NCI-H2107 treated with DMSO at 0.1 percent for 48 hours (cell line): Measurements from ENCODE around the gene SF3B4.
"Not testable (repeated sequence)": the region's sequence is repeated elsewhere in the genome, so short reads cannot be mapped to it uniquely, and the experiment has no call there.

Source experiments
- DNase-seq: peaks from one replicate; lab custom pipeline; 2025; ENCODE audit not compliant: unreplicated experiment; lab: John Stamatoyannopoulos, UW

SF3B4 gene, protein sequence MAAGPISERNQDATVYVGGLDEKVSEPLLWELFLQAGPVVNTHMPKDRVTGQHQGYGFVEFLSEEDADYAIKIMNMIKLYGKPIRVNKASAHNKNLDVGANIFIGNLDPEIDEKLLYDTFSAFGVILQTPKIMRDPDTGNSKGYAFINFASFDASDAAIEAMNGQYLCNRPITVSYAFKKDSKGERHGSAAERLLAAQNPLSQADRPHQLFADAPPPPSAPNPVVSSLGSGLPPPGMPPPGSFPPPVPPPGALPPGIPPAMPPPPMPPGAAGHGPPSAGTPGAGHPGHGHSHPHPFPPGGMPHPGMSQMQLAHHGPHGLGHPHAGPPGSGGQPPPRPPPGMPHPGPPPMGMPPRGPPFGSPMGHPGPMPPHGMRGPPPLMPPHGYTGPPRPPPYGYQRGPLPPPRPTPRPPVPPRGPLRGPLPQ

DNA sequence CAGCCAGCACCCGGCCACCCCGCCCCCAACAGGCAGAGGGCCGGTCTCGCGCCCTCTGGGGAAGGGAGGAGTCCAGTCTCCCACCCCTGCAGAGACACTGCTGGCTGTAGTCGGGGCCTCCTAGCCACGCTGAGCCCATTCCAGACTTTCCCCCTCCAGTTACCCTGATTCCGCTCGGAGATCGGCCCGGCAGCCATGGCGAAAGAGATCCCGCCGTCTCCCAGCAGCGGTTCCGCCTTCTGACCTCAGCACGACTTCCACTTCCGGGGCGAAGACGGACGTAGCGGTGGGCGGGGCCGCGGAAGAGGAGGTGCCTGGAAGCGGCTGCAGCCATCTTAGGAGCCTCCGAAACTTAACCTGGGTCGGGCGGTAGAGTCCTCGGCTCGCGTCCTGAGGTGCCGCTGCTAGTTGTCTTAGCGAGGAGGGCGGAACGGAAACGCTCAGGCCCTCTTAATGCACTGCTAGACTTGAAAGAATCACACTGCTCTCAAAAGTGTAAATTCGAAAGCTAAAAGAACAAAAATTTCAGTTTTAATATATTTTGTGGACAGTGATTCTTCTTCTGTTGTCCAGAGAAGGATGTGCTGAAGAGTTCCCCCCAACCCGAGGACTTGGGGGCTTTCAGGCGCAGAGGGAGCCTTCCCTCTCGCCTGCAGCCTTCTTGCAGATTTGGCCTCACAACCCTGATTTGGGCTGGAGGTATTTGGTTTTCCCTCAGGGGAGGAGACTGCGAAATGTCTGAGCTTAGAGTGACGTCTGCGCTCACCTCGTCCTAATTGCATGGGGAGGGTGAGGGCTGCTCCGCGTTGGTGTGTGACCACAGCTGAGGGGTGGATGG lies at the start of gene SF3B4:
Gene SF3B4, minus strand, starts transcription at position 241 of the 838 bp plus-strand sequence. Its CDS starts 44 bp downstream, at position 197.
- peak; percentile 96 for DNase-seq

DNA sequence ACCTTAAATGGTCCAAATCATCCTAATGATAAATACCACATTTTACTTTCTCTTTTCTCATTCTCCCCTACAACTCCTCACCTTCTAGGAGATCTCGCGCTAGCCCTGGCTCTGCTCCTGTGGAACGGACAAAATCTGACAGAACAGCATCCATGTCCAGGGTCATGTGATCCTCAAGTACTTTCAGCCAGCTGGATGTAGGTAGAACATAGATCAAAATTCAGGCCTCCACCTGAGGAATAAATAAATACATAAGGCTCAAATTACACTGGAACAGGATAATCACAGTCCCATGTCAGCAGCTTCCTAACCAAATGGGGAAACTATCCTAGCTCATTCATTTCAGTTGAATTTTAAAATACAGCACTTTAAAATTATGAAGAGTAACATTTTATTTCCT lies 49.7 kb upstream of the SF3B4 start:
- peak; percentile 96 for DNase-seq

- no peak for DNase-seq
Measured at GRCh38 chr1:149972547-149972946, 44.9 kb upstream of the SF3B4 start.

GRCh38 chr1:149967646-149968045 lies 40.0 kb upstream of the SF3B4 start:
- no peak for DNase-seq

DNA sequence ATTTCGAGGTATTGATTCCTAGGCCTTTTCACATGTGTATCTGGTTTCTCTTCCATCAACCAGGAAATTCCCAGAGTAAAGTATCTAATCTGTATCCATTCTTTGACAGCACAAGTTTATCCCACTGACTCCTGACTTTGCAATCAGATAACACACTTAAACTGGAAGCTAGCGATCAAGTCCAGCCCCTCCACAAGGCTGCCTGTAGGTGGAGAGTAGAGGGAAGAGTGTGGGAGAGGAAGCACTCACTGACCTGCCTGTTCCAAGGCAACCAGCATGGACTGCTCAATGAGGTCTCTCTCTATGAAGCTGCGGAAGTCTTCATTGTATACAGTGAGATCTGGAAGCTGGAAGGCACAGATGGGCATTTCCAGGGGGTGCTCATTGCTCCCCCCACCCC lies 39.4 kb upstream of the SF3B4 start:
- DNase-seq = no peak

DNA sequence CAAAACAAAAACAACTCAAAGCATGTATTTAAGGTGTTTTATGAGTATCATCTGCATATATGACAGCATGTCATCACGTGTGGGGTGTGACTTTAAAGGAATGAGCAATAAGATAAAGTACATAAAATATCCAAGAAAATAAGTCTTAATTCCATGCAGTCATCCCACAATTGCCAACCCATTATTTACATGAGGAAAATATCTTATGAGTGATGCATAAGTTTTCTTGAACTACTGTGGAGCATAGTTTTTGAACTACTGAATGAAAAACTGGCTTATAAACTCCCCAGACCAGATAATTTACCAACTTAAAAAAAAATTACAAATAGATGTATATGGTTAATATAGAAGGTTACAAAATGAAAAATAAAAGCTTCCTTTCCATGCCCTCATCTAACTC lies 38.8 kb upstream of the SF3B4 start:
- no peak for DNase-seq

DNA sequence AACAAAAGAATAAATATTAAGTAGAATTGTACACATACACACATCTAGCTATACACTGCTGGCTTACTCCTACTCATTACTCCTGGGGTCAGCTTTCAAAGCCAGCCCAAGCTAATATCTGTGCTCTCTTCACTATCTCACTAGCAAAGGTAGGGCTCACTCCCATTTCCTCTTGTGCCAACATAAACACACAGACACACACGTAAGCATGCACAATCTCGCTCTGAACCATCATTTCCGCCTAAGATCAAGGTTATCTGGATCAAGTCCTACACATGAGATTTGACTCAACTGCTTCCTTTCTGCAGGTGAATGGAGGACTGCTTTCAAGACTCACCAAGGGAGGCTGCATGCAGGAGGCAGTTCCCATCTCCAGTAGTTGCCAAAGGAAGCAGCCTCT lies 37.8 kb upstream of the SF3B4 start:
- no peak for DNase-seq

DNA sequence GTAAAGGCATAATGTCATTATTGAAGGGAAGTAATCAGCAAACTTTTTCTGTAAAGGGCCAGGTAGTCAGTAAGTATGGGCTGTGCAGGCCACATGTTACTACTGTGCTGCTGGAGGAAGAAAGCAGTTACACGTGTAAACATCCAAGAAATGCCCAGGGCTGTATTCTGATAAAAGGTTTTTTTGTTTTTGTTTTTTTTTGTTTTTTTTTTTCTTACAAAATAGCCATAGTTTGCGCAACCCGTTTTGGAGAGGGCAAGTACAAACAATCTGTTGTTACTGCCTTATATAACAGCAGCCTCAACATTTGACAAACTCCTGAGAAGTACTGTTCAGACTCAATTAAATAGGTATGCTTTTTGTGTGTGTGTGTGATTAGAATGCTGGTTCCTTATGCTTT lies 35.8 kb upstream of the SF3B4 start:
- DNase-seq = no peak

GRCh38 chr1:149962736-149963135 lies 35.1 kb upstream of the SF3B4 start:
- DNase-seq = no peak

DNA sequence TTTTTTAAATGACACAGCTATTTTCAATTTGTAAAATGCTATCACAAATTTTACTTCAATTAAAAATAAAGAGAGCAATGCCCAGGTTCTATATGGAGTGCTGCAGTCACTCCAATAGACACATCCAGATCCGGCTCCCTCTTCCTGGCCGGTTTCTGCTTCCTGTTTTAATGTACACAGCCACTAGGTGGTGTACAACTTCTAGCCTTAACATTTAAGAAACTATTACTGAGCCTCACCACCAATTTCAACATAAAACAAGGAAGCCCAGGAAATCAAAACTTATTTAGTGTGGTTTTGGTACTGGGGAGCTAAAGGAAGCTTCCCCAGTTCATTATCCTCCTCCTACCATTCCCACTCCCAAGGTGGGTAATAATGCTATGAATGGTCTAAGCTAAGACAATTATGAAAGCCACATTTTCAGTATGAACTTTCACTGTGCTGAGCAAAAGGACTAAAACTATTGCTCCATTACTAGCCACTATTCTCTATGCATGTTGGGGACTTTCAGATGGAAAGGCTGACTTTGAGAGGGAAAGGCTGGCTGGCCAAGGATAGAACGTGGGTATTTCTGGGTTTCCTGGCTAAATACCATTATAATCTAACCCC lies 34.5 kb upstream of the SF3B4 start:
- peak; percentile 79 for DNase-seq

DNA sequence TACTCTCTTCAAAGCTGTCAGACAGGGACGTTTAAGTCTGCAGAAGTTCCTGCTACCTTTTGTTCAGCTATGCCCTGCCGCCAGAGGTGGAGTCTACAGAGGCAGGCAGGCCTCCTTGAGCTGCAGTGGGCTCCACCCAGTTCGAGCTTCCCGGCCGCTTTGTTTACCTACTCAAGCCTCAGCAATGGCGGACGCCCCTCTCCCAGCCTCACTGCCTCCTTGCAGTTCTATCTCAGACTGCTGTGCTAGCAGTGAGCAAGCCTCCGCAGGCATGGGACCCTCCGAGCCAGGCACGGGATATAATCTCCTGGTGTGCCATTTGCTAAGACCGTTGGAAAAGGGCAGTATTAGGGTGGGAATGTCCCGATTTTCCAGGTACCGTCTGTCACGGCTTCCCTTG lies 29.9 kb upstream of the SF3B4 start:
- not testable (repeated sequence) for DNase-seq

DNA sequence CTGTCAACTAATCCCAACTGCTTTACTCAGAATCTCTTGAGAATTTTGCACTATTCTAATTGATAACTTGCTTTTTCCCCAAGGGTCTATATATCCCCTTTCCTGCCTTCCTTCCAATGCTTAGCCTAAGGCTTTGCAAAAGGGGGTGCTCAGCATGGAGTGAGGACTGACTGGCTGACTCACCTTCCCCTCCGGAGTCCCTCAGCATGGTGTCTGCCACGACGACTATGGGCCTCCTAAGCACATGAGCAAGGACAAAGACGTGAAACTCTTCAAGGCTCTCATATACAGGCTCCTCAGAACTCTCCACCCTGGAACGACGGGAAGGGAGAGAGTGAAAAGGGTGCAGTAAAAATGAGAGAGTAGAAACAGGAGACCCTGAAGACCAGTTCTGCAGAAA lies 22.3 kb upstream of the SF3B4 start:
- no peak for DNase-seq

- no peak for DNase-seq
Measured at GRCh38 chr1:149945206-149945605, 17.6 kb upstream of the SF3B4 start.

DNA sequence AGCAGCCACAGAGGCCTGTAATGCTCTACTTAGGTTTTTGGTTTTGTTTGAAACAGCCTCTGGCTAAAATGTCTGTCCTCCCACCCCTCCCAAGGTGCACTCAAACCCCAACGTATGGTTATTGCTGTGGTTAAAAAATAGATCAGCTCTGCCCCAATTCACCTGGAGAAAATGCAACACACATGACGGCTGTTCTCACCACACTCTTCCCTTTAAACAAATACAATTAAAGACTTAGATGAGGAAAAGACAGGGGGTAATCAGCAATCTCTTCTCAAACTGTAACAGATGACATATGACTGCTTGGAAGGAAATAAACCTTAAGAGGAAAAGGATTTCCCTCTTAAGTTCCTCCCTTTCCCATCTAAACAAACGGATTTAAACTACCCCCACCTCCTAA lies 15.3 kb upstream of the SF3B4 start:
- no peak for DNase-seq

- no peak for DNase-seq
Measured at GRCh38 chr1:149942207-149942606, 14.6 kb upstream of the SF3B4 start.

GRCh38 chr1:149940427-149940826 lies 12.8 kb upstream of the SF3B4 start:
- DNase-seq = no peak

DNA sequence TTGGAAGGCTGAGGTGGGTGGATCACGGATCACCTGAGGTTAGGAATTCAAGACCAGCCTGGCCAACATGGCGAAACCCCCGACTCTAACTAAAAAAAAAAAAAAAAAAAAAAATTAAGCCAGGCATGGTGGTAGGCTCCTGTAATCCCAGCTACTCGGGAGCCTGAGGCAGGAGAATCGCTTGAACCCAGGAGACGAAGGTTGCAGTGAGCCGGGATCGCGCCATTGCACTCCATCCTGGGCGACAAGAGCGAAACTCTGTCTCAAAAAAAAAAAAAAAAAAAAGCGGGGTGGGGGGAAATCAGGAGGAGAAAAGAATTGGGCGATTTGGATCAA lies 11.0 kb upstream of the SF3B4 start:
- not testable (repeated sequence) for DNase-seq

- DNase-seq = no peak
Measured at GRCh38 chr1:149937759-149938158, 10.2 kb upstream of the SF3B4 start.

GRCh38 chr1:149936992-149937705 lies 9.5 kb upstream of the SF3B4 start:
- DNase-seq = peak; percentile 40

- DNase-seq = no peak
Measured at GRCh38 chr1:149936170-149936991, 8.8 kb upstream of the SF3B4 start, which contains the start of gene MTMR11. TSS of gene MTMR11 (minus strand) at chr1:149936879. CDS start at chr1:149936647, 232 bp downstream.
